Measurements from ENCODE around the gene KNCN. TPM values are rescaled to one million over a fixed set of nuclear protein-coding genes. Genes with fewer than 3 reads are reported as not detected.
A peak's percentile ranks its signal among the peaks of the same experiment; 100 is the strongest.

The KNCN gene
- polyA plus RNA-seq, 1 donor from 2014 or later = not detected

GRCh38 chr1:46556822-46557221 is 5.4 kb upstream of the KNCN start:
- TF ChIP-seq SMC3 (conservative IDR thresholded peaks at IDR 0.05; ENCODE audit: poor library complexity) = no peak
- no peak for TF ChIP-seq CTCF (IDR thresholded peaks at IDR 0.05; ENCODE audit: poor library complexity, severe bottlenecking)
- no peaks in the 10 kb centered on the region for H3K79me2 ChIP-seq (replicated peaks; ENCODE audit: insufficient read depth, low read length)
- H3K4me3 ChIP-seq (ENCODE audit: low read length) = no peak overlapping the region
- no peaks in the 10 kb centered on the region for H3K9me2 ChIP-seq (ENCODE audit: insufficient read depth, low read length)
- H3K27ac ChIP-seq (ENCODE audit: low read length) = peak overlapping the region; percentile 94
- H2AFZ ChIP-seq (ENCODE audit: low read depth, low read length) = no peak overlapping the region
- H3F3A ChIP-seq (ENCODE audit: insufficient read depth, low read length, poor library complexity, severe bottlenecking) = no peaks in the 10 kb centered on the region
- H3K36me3 ChIP-seq (ENCODE audit: insufficient read depth, low read length) = no peaks in the 10 kb centered on the region
- H3K27me3 ChIP-seq (ENCODE audit: insufficient read depth, low read depth, low read length) = no peaks in the 10 kb centered on the region
- H3K9ac ChIP-seq (ENCODE audit: low read length) = no peak overlapping the region
- H4K20me1 ChIP-seq (ENCODE audit: insufficient read depth) = no peaks in the 10 kb centered on the region
- H3K4me2 ChIP-seq (ENCODE audit: low read length) = no peak overlapping the region
- no peaks in the 10 kb centered on the region for H3K9me3 ChIP-seq (ENCODE audit: low read length)

DNA sequence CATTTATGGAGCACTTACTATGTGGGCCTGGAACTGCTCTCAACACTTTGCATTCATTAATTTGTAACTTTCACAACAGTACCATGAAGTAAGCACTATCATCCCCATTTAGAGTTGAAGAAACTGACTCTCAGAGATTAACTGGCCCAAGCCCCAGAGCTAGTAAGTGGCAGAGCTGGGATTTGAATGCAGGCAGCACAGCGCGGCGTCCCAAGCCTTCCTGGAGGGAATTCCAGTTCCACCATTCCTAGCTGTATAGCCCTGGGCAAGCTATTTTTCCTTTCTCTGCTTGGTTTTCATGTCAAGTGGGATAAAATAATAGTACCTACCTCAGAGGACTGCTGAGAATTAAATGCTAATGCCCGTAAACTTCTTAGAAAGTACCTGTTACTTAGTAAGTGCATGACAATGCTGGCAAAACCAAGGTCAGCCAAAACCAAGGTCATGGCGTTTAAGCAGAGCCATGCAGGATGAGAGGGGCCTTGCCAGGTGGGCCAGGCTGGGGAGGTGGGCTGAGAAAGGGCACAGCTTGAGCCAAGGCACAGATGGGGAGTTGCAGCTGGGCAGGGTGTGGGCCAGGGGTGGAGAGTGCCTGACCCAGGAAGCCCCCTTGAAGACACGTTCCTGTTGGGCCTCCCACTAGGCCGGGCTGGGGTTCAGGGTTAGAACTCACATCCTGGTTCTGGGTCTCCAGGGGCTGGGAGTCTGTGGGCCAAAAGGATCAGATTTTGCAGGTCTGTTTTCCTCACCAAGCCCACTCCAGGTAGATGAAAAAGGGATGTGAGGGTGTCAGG is 4.6 kb upstream of the KNCN start:
- H3F3A ChIP-seq (ENCODE audit: insufficient read depth, low read length, poor library complexity, severe bottlenecking) = no peaks in the 10 kb centered on the region
- H3K36me3 ChIP-seq (ENCODE audit: insufficient read depth, low read length) = no peaks in the 10 kb centered on the region
- no peak overlapping the region for H3K9ac ChIP-seq (ENCODE audit: low read length)
- H4K20me1 ChIP-seq (ENCODE audit: insufficient read depth) = no peaks in the 10 kb centered on the region
- no peaks in the 10 kb centered on the region for H3K9me2 ChIP-seq (ENCODE audit: insufficient read depth, low read length)
- no peaks in the 10 kb centered on the region for H3K27me3 ChIP-seq (ENCODE audit: insufficient read depth, low read depth, low read length)
- no peaks in the 10 kb centered on the region for H3K9me3 ChIP-seq (ENCODE audit: low read length)
- no peak overlapping the region for H3K4me3 ChIP-seq (ENCODE audit: low read length)
- no peak overlapping the region for H2AFZ ChIP-seq (ENCODE audit: low read depth, low read length)
- no peaks in the 10 kb centered on the region for H3K79me2 ChIP-seq (replicated peaks; ENCODE audit: insufficient read depth, low read length)
- peak overlapping the region; percentile 94 for H3K27ac ChIP-seq (ENCODE audit: low read length)
- no peak overlapping the region for H3K4me2 ChIP-seq (ENCODE audit: low read length)
- no peak for TF ChIP-seq TAF1 (IDR thresholded peaks at IDR 0.05; ENCODE audit: low read depth)
- TF ChIP-seq POLR2AphosphoS5 (IDR thresholded peaks at IDR 0.05) = no peak
- no peak for TF ChIP-seq SMC3 (conservative IDR thresholded peaks at IDR 0.05; ENCODE audit: poor library complexity)
- TF ChIP-seq, protein P1, sequence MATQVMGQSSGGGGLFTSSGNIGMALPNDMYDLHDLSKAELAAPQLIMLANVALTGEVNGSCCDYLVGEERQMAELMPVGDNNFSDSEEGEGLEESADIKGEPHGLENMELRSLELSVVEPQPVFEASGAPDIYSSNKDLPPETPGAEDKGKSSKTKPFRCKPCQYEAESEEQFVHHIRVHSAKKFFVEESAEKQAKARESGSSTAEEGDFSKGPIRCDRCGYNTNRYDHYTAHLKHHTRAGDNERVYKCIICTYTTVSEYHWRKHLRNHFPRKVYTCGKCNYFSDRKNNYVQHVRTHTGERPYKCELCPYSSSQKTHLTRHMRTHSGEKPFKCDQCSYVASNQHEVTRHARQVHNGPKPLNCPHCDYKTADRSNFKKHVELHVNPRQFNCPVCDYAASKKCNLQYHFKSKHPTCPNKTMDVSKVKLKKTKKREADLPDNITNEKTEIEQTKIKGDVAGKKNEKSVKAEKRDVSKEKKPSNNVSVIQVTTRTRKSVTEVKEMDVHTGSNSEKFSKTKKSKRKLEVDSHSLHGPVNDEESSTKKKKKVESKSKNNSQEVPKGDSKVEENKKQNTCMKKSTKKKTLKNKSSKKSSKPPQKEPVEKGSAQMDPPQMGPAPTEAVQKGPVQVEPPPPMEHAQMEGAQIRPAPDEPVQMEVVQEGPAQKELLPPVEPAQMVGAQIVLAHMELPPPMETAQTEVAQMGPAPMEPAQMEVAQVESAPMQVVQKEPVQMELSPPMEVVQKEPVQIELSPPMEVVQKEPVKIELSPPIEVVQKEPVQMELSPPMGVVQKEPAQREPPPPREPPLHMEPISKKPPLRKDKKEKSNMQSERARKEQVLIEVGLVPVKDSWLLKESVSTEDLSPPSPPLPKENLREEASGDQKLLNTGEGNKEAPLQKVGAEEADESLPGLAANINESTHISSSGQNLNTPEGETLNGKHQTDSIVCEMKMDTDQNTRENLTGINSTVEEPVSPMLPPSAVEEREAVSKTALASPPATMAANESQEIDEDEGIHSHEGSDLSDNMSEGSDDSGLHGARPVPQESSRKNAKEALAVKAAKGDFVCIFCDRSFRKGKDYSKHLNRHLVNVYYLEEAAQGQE (IDR thresholded peaks at IDR 0.05; ENCODE audit: borderline replicate concordance) = no peak
- no peak for TF ChIP-seq CTCF (IDR thresholded peaks at IDR 0.05; ENCODE audit: poor library complexity, severe bottlenecking)
- no peak for TF ChIP-seq RAD21 (conservative IDR thresholded peaks at IDR 0.05)
- no peak for TF ChIP-seq EZH2 (IDR thresholded peaks at IDR 0.05; ENCODE audit: borderline replicate concordance, insufficient read depth, low read length, poor library complexity, severe bottlenecking)
- TF ChIP-seq MXI1 (conservative IDR thresholded peaks at IDR 0.05; ENCODE audit: poor library complexity, severe bottlenecking) = no peak
- TF ChIP-seq EP300 (conservative IDR thresholded peaks at IDR 0.05; ENCODE audit: poor library complexity, severe bottlenecking) = no peak
